ENCODE results near the gene SHROOM3.
"Not testable (repeated sequence)": the region's sequence is repeated elsewhere in the genome, so short reads cannot be mapped to it uniquely, and the experiment has no call there.

SHROOM3 gene

DNA sequence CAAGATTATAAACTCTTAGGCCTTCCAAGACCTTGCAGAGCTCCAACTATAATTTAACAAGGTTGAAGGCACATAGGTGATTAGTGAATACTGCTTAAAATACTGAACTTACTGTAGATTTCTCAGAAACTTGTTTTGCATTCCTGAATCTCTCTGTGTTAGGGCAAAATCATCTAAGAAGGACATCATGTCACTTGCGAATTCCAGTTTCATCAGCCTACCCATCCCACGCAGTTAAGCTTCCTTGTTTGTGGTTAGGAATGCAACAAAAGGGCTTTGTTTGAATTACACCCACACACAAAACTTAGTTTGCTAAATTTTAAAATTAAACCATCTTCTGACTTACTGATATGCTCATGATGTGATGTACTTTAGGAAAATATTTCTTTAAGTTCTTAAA is 288.9 kb downstream of the SHROOM3 start:
- no peak for DNase-seq (ENCODE audit: low spot score)

- DNase-seq (ENCODE audit: low spot score) = no peak
Measured at GRCh38 chr4:76725039-76725438, 290.0 kb downstream of the SHROOM3 start.

DNA sequence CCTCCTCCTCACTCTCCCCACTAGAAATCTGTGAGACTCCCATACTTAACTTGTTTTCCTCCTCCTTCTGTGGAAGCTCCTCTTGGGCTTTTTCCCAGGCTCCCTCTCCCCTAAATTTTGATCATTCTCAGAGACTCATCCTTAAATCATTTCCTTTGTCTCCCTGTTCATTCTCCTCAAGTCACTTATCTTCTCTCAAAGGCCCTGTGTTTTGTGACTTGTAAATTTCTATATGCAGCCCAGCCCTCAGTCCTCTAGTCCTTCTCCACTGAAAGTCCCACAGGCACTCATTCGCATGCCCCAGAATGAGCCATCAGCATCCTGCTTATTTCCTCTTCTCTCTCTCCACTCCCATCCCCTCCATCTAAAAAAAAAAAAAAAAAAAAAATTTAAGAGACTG is 291.1 kb downstream of the SHROOM3 start:
- no peak for DNase-seq (ENCODE audit: low spot score)

DNA sequence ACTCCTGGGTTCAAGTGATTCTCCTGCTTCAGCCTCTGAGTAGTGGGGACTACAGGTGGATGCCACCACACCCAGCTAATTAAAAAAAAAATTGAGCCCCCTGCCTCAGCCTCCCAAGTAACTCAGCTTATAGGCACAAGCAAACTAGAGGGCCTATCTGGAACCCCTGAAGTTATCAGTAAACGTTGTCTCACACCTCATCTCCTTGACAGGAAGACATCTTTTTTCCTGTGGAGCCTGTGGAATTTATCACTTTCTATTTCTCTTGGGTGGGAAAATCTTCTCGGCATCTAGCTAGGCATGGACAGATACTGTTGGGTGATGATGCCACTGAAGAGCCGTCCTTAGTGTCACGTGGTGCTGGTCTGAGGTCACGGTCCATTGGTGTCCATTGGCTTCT is 291.6 kb downstream of the SHROOM3 start:
- no peak for DNase-seq (ENCODE audit: low spot score)

DNA sequence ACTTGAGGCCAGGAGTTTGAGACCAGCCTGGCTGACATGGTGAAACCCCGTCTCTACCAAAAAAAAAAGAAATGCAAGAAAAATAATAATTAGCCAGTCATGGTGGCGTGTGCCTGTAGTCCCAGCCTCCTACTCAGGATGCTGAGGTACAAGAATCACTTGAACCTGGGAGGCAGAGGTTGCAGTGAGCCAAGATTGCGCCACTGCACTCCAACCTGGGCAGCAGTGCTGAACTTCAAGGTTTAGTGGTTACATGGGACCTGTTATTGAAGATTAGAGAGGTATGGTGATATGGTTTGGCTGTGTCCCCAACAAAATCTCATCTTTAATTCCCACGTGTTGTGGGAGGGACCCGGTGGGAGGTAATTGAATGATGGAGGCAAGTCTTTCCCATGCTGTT is 292.9 kb downstream of the SHROOM3 start:
- DNase-seq (ENCODE audit: low spot score) = not testable (repeated sequence)

GRCh38 chr4:76729460-76729859 is 294.4 kb downstream of the SHROOM3 start:
- DNase-seq (ENCODE audit: low spot score) = no peak

DNA sequence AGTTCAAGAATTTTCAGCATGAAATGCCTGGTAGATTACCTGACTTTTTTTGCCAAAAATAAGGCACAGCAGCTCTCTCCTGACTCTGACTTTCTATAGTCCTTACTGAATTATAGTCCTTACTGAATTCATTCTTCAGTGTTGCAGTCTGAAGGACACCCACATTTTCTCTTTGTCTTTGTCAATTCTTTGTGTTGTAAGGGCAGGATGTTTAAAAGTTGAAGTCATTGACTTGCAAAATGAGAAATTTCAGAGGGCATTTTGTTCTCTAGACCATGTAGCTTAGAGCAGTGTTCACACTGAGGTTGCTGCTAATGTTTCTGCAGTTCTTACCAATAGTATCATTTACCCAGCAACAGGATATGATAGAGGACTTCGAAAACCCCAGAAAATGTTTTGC is 295.0 kb downstream of the SHROOM3 start:
- no peak for DNase-seq (ENCODE audit: low spot score)

GRCh38 chr4:76732246-76732645 is 297.2 kb downstream of the SHROOM3 start:
- peak; percentile 88 for DNase-seq (ENCODE audit: low spot score)

- DNase-seq (ENCODE audit: low spot score) = peak; percentile 80
Measured at GRCh38 chr4:76733068-76733771, 298.2 kb downstream of the SHROOM3 start.

GRCh38 chr4:76736414-76736813 is 301.4 kb downstream of the SHROOM3 start:
- no peak for DNase-seq (ENCODE audit: low spot score)

DNA sequence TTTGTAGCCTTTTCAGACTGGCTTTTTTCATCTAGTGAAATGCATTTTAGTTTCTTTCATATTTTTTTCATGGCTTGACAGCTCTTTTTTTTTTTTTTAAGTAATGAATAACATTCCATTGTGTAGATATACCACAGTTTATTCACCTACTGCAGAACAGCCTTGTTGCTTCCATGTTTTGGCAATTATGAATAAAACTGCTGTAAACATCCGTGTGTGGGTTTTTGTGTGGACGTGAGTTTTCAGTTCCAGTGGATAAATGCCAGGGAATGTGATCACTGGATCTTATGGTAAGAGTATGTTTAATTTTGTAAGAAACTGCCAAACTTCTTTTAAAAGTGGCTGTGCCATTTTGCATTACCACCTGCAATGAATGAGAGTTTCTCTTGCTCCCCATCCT is 302.2 kb downstream of the SHROOM3 start:
- DNase-seq (ENCODE audit: low spot score) = no peak

DNA sequence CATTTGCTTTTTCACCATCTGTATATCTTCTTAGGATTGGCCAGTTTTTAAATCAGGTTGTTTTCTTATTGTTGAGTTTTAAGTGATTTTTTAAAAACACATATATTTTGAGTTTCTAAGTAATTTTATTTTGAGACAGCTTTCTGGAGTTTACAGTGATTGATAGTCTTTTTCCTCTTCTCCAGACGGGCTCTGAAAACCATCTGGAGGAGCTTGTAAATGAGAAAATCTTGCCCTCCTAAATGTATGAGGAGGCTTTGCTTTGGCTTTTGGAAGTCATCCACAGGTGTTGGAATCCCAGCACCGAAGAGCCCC is 302.7 kb downstream of the SHROOM3 start:
- no peak for DNase-seq (ENCODE audit: low spot score)

- peak; percentile 71 for DNase-seq (ENCODE audit: low spot score)
Measured at GRCh38 chr4:76738086-76738931, 303.3 kb downstream of the SHROOM3 start.

DNA sequence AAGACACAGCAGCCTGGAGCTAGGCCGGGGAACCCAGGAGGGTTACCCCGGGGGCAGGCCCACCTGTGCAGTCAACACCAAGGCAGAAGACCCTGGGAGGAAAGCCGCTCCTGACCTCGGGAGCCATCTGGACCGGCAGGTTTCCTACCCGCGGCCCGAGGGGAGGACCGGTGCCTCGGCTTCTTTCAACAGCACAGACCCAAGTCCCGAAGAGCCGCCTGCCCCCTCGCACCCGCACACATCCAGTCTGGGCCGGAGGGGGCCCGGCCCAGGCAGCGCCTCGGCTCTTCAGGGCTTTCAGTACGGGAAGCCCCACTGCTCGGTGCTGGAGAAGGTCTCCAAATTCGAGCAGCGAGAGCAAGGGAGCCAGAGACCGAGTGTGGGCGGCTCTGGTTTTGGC is 305.2 kb downstream of the SHROOM3 start:
- DNase-seq (ENCODE audit: low spot score) = no peak

DNA sequence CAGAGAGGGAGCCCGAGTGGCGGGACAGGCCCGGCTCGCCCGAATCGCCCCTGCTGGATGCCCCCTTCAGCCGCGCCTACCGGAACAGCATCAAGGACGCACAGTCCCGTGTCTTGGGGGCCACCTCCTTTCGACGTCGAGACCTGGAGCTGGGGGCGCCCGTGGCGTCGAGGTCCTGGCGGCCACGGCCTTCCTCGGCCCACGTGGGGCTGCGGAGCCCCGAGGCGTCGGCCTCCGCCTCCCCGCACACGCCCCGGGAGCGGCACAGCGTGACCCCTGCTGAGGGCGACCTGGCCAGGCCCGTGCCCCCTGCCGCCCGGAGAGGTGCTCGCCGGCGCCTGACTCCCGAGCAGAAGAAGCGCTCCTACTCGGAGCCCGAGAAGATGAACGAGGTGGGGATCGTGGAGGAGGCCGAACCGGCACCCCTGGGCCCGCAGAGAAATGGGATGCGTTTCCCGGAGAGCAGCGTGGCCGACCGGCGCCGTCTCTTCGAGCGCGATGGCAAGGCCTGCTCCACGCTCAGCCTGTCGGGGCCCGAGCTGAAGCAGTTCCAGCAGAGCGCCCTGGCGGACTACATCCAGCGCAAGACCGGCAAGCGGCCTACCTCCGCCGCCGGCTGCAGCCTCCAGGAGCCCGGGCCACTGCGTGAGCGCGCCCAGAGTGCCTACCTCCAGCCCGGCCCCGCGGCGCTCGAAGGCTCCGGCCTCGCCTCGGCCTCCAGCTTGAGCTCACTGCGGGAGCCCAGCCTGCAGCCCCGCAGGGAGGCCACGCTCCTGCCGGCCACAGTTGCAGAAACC is 306.0 kb downstream of the SHROOM3 start:
- no peak for DNase-seq (ENCODE audit: low spot score)

DNA sequence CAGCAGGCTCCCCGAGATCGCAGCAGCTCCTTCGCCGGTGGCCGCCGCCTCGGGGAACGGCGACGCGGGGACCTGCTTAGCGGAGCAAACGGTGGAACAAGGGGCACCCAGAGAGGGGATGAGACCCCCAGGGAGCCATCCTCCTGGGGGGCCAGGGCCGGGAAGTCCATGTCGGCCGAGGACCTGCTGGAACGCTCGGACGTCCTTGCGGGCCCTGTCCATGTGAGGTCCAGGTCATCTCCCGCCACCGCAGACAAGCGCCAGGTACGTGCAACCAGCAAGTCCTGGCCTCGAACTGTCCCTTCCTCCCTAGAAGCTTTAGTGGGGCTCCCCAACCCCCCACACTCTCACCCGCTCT is 306.6 kb downstream of the SHROOM3 start:
- no peak for DNase-seq (ENCODE audit: low spot score)

GRCh38 chr4:76744241-76744921 is 309.4 kb downstream of the SHROOM3 start:
- DNase-seq (ENCODE audit: low spot score) = no peak

- no peak for DNase-seq (ENCODE audit: low spot score)
Measured at GRCh38 chr4:76745240-76745639, 310.2 kb downstream of the SHROOM3 start.

DNA sequence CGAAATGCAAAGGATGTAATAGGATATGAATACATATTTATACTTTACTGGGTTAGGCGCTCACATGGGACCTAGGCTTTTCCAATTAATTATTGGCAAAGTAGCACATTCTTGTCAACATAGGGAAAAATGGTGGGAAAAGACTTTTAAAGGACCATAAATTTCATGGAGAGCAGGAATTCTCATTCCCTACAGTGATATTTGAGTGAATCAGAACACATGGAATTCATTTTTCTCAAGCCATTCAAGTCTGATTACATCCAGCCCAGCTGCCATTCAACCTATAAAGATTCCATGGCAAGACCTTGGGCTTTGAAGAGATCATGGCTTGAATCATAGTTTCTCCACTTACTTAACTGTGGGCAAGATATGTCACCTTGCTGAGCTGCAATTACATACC is 312.5 kb downstream of the SHROOM3 start:
- DNase-seq (ENCODE audit: low spot score) = no peak

GRCh38 chr4:76748649-76749048 is 313.6 kb downstream of the SHROOM3 start:
- peak; percentile 79 for DNase-seq (ENCODE audit: low spot score)

- no peak for DNase-seq (ENCODE audit: low spot score)
Measured at GRCh38 chr4:76749355-76749754, 314.3 kb downstream of the SHROOM3 start.

DNA sequence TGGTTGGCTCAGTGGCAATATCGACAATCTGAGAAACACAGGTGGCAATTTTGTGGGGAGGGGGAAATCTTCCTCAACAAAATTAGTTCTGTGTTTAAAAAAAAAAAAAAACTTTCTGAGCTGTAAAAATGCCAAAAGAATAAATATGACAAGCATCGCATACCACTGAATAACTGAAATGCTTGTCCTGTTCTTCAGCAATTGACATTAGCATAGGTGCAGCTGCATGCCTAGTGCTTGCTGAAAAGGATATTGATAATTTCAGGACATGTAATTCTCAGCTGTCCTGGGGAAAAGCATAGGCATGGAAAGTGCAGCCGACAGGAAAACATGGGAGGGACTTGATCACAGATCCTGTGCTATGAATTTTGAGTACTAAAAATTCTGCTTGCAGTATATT is 315.7 kb downstream of the SHROOM3 start:
- DNase-seq (ENCODE audit: low spot score) = no peak

Measured in cerebellar cortex (tissue), 1 donor.